Caco-2 (cell line): ENCODE results near the gene AKAP6. TPM values are rescaled to one million over a fixed set of nuclear protein-coding genes. Genes with fewer than 3 reads are reported as not detected.

Experiments
- BruUV-seq: library from RNA; stranded (reverse); fragments of 400-500 nt; replicated peaks from 2 replicates; lab custom pipeline; 2021; lab: Mats Ljungman, UMichigan
- CTCF ChIA-PET: fragments of 300-600 bp; sonication (Branson Sonifier 250); formaldehyde crosslinking; loops from one replicate; lab custom pipeline; 2022; ENCODE audit warnings: antibody characterized with exemption; lab: Charles Lee
- POLR2A ChIA-PET: fragments of 300-600 bp; sonication (Branson Sonifier 250); formaldehyde crosslinking; loops from one replicate; lab custom pipeline; 2022; ENCODE audit warnings: antibody characterized with exemption; lab: Charles Lee
- DNase-seq, 2 experiments: peaks; one replicate each; pipeline versions ENCODE4 v3.0.0 to v3.0.0-alpha.2; 2020 to 2022
- H3K27me3 ChIP-seq: replicated peaks from 2 replicates; pipeline ENCODE4 v1.6.0; 2011; ENCODE audit warnings: low read length; ENCODE audit not compliant: control insufficient read depth, insufficient read depth
- H3K36me3 ChIP-seq: 2 replicates; pipeline ENCODE4 v1.5.1; 2011; ENCODE audit warnings: low read length; ENCODE audit not compliant: control insufficient read depth, insufficient read depth
- H3K4me1 ChIP-seq: fragments of 250-450 bp; sonication (Bioruptor Pico); 2 replicates; pipeline ENCODE4 v1.5.1; 2020; ENCODE audit warnings: mild to moderate bottlenecking
- H3K4me3 ChIP-seq: 2 replicates; pipeline ENCODE4 v1.5.1; 2011; ENCODE audit warnings: low read depth, mild to moderate bottlenecking, control low read depth, low read length
- H3K9me3 ChIP-seq: fragments of 250-450 bp; sonication (Bioruptor Pico); 2 replicates; pipeline ENCODE4 v1.5.1; 2020; ENCODE audit warnings: mild to moderate bottlenecking, moderate library complexity
- H3K27ac Mint-ChIP-seq: one replicate; pipeline ENCODE4 v1.8.0; 2022; ENCODE audit warnings: mixed read lengths; ENCODE audit not compliant: unreplicated experiment
- H3K27me3 Mint-ChIP-seq: one replicate; pipeline ENCODE4 v1.8.0; 2022; ENCODE audit warnings: mixed read lengths; ENCODE audit not compliant: insufficient read depth, unreplicated experiment
- H3K36me3 Mint-ChIP-seq: one replicate; pipeline ENCODE4 v1.8.0; 2022; ENCODE audit warnings: mild to moderate bottlenecking, mixed read lengths; ENCODE audit not compliant: insufficient read depth, unreplicated experiment
- H3K4me1 Mint-ChIP-seq: one replicate; pipeline ENCODE4 v1.8.0; 2022; ENCODE audit warnings: low read depth, mixed read lengths; ENCODE audit not compliant: unreplicated experiment
- H3K4me3 Mint-ChIP-seq: one replicate; pipeline ENCODE4 v1.8.0; 2022; ENCODE audit warnings: mild to moderate bottlenecking, moderate library complexity, mixed read lengths; ENCODE audit not compliant: unreplicated experiment
- H3K9me3 Mint-ChIP-seq: one replicate; pipeline ENCODE4 v1.8.0; 2022; ENCODE audit warnings: mixed read lengths; ENCODE audit not compliant: unreplicated experiment
- intact Hi-C: fragments of 100-400 bp; cut with micrococcal nuclease; formaldehyde crosslinking; loops from one replicate; pipeline ENCODE4 v1.10.0; 2022; ENCODE audit not compliant: unreplicated experiment
- total RNA-seq: library from RNA; stranded (reverse); gene quantifications from 2 replicates; pipeline ENCODE4 v1.2.3, GENCODE V29; 2022
- TF ChIP-seq, protein P1 (sequence below), 2 experiments: fragments of 200-600 bp in 1 of 2; IDR thresholded peaks; 1 replicate in 1 of 2; 2 replicates in 1 of 2; pipeline versions ENCODE4 v1.5.1 to v1.8.0; 2011 to 2022; ENCODE audit warnings: antibody characterized with exemption in 1 of 2, control low read depth in 1 of 2, inconsistent platforms in 1 of 2, low read depth in 1 of 2, low read length in 1 of 2, mild to moderate bottlenecking in 1 of 2, moderate library complexity in 1 of 2; ENCODE audit not compliant: insufficient read depth in 1 of 2, severe bottlenecking in 1 of 2, unreplicated experiment in 1 of 2

Gene AKAP6
- total RNA-seq, 1 experiment from 2014 or later: 3.0 TPM

DNA sequence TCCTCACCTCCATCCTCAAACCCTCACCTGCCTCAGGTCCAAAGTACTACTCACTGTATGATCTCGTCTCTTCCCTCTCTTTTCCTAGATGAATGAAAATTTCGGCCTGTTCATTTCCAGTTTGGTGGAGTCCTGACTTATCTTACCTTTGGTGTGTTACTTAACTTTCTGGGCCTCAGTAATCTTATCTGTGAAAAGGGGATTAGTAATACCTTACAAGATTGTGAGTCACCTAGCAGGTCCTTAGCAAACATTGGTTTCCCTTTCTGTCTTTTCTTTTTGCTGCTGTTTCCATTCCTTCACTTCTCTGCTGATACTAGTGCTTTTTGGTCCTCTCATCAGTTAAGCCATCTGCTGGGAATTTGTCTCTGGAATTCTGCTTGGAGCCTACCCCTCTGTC, 52.8 kb downstream of the AKAP6 start:
- DNase-seq: peak in 1 of 2 experiments; percentile 38
- Mint-ChIP-seq H3K36me3 (peaks cover 7% of the 10 kb centered on the region), H3K27me3 (no peaks in the 10 kb centered on the region), H3K9me3 (peaks cover 9% of the 10 kb centered on the region), H3K27ac (peak overlapping the region; percentile 81), H3K4me3 (peak overlapping the region; percentile 43), H3K4me1 (peaks cover 54% of the 10 kb centered on the region)
- BruUV-seq: no TSS peak
- POLR2A ChIA-PET: no interaction called here
- peaks cover 71% of the 10 kb centered on the region for H3K4me1 ChIP-seq
- no peaks in the 10 kb centered on the region for H3K36me3 ChIP-seq
- H3K4me3 ChIP-seq: no peak overlapping the region
- CTCF ChIA-PET: interaction anchor here (0.9 to 1.7 kb wide), 2 partner anchors 128 to 132 kb away, joined by 5 to 21 read pairs; no protein-coding TSS in a partner anchor
- TF ChIP-seq, protein P1, sequence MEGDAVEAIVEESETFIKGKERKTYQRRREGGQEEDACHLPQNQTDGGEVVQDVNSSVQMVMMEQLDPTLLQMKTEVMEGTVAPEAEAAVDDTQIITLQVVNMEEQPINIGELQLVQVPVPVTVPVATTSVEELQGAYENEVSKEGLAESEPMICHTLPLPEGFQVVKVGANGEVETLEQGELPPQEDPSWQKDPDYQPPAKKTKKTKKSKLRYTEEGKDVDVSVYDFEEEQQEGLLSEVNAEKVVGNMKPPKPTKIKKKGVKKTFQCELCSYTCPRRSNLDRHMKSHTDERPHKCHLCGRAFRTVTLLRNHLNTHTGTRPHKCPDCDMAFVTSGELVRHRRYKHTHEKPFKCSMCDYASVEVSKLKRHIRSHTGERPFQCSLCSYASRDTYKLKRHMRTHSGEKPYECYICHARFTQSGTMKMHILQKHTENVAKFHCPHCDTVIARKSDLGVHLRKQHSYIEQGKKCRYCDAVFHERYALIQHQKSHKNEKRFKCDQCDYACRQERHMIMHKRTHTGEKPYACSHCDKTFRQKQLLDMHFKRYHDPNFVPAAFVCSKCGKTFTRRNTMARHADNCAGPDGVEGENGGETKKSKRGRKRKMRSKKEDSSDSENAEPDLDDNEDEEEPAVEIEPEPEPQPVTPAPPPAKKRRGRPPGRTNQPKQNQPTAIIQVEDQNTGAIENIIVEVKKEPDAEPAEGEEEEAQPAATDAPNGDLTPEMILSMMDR (IDR thresholded peaks at IDR 0.05; ENCODE audit: insufficient read depth in 1 of 2, low read depth in 1 of 2, low read length in 1 of 2, severe bottlenecking in 1 of 2, unreplicated experiment in 1 of 2): no peak
- H3K9me3 ChIP-seq: no peaks in the 10 kb centered on the region
- no peaks in the 10 kb centered on the region for H3K27me3 ChIP-seq
- intact Hi-C loops: loop anchor here (1.0 to 5.0 kb wide), 7 partner anchors 87 to 445 kb away; no protein-coding TSS in a partner anchor

DNA sequence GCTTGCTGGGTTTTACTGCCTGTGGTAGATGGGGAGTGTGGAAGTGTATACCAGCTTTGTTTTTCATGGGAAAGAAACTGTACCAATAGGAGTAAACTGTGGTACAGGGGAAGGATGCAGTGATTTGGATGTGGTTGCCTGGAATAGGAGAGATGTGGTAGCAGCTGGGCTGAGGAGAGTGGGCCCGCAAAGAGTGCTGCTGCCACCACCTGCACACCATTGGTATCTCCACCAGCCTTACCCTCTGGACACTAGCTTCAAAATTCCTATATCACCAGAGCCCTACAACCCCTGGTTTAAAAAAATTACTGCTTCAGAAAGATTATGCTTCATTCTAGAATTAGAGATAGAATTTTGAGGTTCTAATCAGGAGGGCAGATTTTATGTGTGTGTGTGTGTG, 53.6 kb downstream of the AKAP6 start:
- H3K36me3 ChIP-seq: no peaks in the 10 kb centered on the region
- no peak overlapping the region for H3K27ac Mint-ChIP-seq
- H3K4me3 ChIP-seq: no peak overlapping the region
- H3K4me1 ChIP-seq: peaks cover 64% of the 10 kb centered on the region
- no peaks in the 10 kb centered on the region for H3K27me3 Mint-ChIP-seq
- no peaks in the 10 kb centered on the region for H3K27me3 ChIP-seq
- CTCF ChIA-PET: interaction anchor here (0.6 to 1.7 kb wide), 6 partner anchors 37 to 183 kb away, joined by 3 to 21 read pairs (median 4); no protein-coding TSS in a partner anchor
- peaks cover 7% of the 10 kb centered on the region for H3K36me3 Mint-ChIP-seq
- peaks cover 12% of the 10 kb centered on the region for H3K9me3 Mint-ChIP-seq
- H3K9me3 ChIP-seq: no peaks in the 10 kb centered on the region
- H3K4me3 Mint-ChIP-seq: no peak overlapping the region
- TF ChIP-seq, protein P1 (IDR thresholded peaks at IDR 0.05; ENCODE audit: insufficient read depth in 1 of 2, low read depth in 1 of 2, low read length in 1 of 2, severe bottlenecking in 1 of 2, unreplicated experiment in 1 of 2): peak; percentile 23 to 63
- no TSS peak for BruUV-seq
- intact Hi-C loops: loop anchor here (1.0 to 5.0 kb wide), 7 partner anchors 87 to 445 kb away; no protein-coding TSS in a partner anchor
- POLR2A ChIA-PET: no interaction called here
- peaks cover 51% of the 10 kb centered on the region for H3K4me1 Mint-ChIP-seq
- DNase-seq: peak in 1 of 2 experiments; percentile 54

DNA sequence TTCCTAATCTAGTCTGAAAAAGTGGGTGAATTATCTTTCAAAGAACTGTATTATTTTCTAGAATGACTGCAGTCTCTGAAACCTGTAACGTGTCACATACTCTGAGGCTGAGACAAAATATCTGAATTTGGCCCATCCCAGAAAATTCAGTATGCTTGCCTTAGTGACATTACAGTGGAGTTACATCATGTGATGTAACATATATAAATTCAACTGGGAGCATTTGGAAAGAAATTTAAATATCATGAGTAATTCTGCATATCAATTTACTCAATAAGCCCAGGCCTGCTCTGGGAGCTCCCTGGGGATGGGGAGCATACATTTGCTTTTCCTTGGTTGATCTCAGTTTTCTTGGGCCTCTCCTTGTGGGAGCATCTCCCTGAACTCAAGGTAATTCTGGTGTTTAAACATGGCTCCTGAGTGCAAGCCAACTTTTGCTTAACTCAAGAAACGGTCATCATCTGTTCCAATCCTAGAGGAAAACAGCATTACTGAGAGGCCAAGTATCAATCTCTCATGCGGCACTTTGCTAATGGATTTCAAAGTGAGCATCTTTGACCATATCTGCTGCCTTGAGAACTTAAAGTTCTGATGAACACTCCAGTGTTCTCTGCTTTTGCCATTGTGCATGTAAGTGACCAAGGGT, 54.4 kb downstream of the AKAP6 start:
- no peaks in the 10 kb centered on the region for H3K27me3 Mint-ChIP-seq
- intact Hi-C loops: loop anchor here (5.0 kb wide), 1 partner anchor 446 kb away; no protein-coding TSS in a partner anchor
- Histone ChIP-seq H3K27me3 (no peaks in the 10 kb centered on the region), H3K9me3 (no peaks in the 10 kb centered on the region), H3K4me1 (peaks cover 57% of the 10 kb centered on the region), H3K36me3 (no peaks in the 10 kb centered on the region), H3K4me3 (no peak overlapping the region)
- no peak for DNase-seq
- H3K9me3 Mint-ChIP-seq: peaks cover 19% of the 10 kb centered on the region
- no TSS peak for BruUV-seq
- no peak overlapping the region for H3K27ac Mint-ChIP-seq
- peaks cover 7% of the 10 kb centered on the region for H3K36me3 Mint-ChIP-seq
- H3K4me3 Mint-ChIP-seq: no peak overlapping the region
- CTCF ChIA-PET: interaction anchor here (0.6 to 1.7 kb wide), 6 partner anchors 38 to 449 kb away, joined by 3 to 21 read pairs (median 3); no protein-coding TSS in a partner anchor
- TF ChIP-seq, protein P1 (IDR thresholded peaks at IDR 0.05; ENCODE audit: insufficient read depth in 1 of 2, low read depth in 1 of 2, low read length in 1 of 2, severe bottlenecking in 1 of 2, unreplicated experiment in 1 of 2): no peak
- peaks cover 47% of the 10 kb centered on the region for H3K4me1 Mint-ChIP-seq
- POLR2A ChIA-PET: no interaction called here
